ENCODE data around the gene STXBP2. TPM values are rescaled to one million over a fixed set of nuclear protein-coding genes. Genes with fewer than 3 reads are reported as not detected.

STXBP2 gene
- polyA plus RNA-seq, 5 donors, result 27.3 to 42.6 (median 35.3) TPM

DNA sequence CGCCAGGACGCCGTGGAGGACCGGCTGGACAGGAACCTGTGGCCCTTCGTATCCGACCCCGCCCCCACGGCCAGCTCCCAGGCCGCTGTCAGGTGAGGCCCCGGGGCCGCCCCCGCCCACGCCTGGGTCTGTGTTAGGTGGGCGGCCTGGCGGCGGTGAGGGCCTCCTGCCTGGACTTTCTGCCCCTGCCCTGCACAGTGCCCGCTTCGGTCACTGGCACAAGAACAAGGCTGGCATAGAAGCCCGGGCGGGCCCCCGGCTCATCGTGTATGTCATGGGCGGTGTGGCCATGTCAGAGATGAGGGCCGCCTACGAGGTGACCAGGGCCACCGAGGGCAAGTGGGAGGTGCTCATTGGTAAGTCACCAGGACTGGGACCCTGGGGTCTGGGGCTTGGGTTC lies 10.2 kb downstream of the STXBP2 start:
- no peak for DNase-seq

DNA sequence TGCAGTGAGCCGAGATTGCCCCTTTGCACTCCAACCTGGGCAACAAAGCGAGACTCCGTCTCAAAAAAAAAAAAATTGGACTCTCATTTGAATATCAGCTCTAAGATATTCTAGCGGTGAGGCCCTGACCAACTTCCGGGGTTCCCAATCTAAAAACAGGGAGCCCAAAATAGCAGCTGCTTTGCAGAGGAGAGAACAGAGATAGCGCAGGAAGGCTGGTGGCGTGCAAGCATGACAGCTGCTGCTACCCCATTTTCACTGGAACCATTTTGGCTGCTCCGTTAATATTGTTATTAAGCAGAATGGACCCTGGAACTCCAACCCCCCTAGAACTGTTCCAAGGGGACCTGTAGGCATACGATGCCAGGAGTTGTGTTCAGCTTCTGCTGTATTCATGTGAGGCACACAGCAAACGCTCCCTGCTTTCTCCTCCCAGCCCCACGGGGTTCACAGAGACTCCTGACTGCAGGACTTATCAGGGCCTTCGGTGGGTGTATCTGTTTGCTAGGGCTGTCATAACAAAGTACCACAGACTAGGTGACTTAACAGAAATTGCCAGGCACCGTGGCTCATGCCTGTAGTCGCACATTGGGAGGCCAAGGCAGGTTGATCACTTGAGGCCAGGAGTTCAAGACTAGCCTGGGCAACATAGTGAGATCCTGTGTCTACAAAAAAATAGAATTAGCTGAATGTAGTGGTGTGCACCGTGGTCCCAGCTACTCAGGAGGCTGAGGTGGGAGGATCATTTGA lies 11.5 kb downstream of the STXBP2 start:
- no peak for DNase-seq

DNA sequence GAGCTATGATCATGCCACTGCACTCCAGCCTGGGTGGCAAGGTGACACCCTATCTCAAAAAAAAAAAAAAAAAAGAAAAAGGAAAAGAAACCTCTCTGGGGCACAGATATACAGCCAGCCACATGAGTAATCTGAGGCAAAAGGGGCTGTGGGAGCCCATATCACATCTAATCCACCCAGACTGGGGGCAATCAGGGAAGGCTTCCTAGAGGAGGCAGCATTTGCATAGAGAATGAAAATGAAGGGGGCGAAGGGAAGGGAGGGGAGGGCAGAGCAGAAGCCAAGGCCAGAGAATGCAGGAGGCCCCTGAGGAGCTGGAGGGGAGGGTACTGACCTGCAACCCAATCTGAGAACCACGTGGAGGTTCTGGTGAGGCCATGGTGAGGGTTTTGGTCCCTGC lies 13.2 kb downstream of the STXBP2 start:
- DNase-seq, result no peak

DNA sequence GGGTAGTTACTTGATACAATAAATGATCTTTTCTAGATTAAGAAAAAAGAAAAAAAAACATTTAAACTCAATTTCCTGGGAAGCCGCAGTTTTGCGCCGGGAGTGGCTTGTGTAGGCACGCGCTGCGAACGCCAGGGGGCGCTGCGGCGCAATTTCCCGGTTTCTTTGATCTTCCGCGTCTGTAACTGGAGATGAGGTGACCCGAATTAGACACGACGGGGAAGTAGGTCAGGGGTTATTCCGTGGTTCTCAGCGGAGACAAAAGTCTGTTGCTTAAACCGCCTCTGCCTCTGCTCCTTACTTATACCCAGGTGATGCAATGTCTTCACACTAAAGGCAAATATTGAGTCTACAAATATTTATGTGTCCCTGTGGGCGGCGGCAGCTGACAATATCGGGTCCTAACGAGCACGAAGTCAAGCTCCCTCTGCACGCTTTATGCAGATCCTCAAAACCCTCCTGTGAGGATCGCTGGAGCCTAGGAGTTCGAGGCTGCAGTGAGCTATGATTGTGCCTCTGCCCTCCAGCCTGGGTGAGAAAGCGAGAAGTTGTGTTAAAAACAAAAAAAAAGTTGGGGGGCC lies 15.2 kb downstream of the STXBP2 start:
- DNase-seq, result peak; percentile 79 to 83

DNA sequence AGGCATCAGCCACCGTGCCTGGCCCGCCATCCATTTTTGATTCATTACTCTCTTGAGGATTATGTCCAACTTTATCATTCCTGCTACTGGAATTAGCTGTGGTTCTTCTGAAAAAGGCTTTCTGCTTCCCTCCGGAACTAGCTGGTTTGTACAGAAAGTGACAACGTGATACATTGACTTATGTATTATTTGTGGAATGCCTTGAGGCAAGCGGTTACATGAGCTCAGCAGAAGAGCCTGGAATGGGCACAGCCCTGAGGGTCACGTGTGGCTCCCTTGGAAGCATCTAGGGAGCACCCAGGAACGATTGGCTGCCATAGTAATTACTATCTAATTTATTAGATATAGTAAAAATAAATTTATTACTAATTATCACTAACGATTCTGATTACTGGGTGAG lies 17.5 kb downstream of the STXBP2 start:
- DNase-seq, result no peak

DNA sequence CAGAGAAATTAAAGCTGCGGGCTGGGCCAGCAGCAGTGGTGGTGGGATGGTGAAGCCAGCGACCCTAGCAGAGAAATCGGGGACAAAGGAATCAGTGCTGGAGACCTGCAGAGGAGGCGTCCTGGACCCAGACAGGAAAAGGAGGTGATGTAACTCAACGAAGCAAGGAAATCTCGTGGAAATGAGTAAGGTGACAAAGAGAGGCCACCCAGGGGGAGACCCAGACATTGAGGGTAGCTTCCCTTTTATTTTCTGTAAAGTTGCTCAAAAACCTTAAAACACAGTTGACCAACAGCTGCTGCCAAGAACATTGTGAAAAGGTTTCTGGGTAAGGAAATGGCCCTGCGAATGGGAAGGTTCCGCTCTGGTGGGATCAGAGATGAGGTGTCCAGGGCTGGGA lies 18.7 kb downstream of the STXBP2 start:
- no peak for DNase-seq

DNA sequence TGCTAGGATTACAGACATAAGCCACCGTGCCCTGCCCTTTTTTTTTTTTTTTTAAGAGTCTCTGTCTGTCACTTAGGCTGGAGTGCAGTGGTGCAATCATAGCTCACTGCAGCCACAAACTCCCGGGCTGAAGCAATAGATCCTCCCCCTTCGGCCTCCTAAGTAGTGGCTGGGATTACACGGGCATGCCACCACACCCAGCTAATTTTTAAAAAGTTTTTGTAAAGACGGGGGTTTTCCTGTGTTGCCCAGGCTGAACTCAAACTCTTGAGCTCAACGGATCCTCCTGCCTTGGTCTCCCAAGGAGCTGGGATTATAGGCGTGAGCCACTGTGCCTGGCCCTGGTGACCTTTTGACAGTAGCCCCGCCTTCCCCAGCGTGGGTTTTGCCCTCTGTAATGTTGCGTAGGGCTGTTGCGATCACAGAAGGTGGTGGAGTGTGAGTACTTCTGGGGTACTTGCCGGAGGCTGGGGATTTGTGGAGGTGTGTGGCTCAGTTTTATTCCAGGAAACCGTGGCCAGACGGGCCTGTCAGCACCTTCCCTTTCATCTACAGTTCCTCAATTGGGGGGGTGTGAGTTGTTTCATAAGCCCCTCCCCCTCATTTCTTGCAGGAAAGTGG lies 20.3 kb downstream of the STXBP2 start:
- no peak for DNase-seq

DNA sequence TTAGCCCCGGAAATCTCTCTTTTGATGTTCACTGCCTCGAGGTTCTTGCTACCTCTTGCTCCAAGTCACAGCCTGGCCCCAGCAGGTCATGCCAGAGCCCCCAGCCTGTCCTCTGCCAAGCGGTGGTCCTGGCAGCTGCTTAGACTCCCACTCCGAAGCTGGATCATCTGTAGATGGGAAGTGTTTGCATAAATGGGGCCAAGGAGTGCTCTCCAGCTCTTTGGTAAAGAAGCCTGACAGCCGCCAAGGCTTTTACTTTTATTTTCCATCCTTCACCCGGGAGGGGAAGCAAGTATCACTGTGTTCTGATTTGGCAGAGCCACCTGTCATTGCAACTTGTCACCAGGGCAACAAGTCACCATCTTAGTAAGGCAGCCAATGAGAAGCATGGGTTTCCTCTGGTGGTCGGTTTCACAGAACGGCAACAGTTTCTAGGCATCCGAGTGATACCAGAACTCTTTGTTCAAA lies 21.3 kb downstream of the STXBP2 start:
- no peak for DNase-seq

DNA sequence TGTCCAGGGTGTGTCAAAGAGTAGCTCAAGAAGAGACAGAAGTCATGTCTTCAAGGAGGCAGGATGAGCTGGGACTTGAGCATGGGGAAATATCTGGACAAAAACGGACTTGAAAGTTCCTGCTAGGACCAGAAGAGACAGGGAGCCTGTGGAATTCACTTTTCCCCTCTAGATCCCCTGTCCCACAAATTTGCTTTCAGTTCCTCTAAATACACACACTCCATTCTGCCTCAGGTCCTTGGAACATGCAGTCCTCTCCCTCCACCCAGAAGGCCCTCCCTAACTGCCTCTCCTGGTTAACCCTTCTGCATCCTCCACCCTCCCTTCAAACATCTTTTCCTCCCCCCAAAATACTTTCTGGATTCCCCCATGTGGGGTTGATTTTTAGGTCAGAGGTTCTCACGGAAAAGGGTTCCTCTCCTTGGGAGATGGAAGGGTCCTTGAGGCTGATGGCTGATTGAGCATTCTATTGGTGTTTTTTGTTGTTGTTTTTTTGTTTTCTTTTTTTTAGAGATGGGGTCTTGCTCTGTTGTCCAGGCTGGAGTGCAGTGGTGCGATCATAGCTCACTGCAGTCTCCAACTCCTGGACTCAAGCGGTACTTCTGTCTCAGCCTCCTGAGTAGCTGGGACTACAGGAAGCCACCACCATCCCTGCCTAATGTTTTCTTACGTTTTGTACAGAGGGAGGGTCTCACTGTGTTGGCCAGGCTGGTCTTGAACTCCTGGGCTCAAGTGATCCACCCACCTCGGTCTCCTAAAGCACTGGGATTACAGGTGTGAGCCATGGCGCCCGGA lies 25.0 kb downstream of the STXBP2 start:
- no peak for DNase-seq

DNA sequence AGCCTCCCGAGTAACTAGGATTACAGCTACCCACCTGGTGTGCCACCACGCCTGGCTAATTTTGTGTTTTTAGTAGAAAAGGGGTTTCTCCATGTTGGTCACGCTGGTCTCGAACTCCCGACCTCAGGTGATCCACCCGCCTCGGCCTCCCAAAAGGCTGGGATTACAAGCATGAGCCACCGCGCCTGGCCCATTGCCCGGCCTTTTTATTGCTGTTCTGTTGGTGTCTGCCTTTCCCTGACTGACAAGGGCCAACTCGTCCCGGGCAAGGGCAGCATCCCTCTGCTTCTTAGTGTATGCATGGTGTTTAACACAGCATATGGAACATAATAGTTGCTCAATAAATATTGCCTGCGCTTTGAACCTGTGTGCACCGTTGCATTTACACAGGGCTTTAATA lies 25.7 kb downstream of the STXBP2 start:
- no peak for DNase-seq

DNA sequence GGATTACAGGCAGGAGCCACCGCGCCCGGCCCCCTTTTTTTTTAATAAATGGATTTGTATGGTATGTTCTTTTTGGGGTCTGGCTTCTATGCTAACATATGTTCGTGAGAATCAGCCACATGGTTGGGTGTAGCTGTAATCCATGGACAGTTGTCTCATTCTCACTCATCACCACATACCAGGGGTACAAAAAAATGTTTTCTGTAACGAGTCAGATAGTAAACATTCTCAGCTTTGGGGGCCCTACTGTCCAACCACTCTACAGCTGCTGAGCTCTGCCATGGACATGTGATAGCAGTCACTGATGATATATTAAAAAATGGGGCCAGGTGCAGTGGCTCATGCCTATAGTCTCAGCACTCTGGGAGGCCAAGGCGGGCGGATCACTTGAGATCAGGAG lies 26.8 kb downstream of the STXBP2 start:
- no peak for DNase-seq

DNA sequence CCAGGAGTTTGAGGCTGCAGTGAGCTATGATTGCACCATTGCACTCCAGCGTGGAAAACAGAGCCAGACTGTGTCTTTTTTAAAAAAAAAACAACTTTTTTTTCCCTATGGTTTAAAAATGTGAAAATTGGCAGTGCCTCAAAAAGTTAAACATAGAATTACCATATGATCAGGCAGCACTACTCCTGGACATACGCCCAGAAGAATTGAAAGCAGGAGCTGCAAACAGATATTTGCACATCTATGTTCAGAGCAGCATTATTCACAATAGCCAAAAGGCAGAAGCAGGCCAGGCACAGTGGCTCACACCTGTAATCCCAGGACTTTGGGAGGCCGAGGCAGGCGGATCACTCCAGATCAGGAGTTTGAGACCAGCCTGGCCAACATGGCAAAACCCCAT lies 28.2 kb downstream of the STXBP2 start:
- peak; percentile 69 to 76 for DNase-seq

DNA sequence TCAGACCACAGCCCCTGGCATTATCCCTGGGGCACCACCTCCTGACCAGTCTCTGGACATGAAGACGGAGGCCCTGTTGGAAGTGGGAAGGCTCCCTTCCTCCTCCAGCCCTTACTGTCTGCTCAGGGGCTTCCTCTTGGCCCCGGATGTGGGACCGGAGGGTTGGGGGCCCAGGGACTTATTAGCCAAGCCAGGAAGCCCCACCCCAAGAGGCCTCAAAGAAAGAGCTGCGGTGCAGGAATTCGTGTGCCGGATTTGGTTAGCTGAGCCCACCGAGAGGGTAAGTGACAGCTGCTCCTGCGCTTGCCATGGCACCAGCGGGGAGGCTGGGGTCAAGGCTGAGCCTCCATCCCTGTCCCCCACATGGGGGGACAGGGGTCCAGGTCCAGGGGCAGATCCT lies 31.9 kb downstream of the STXBP2 start, which contains the start of gene RETN:
TSS of gene RETN (plus strand) at position 208 of the 400 bp plus-strand sequence. CDS start 278 bp downstream, outside the sequence.
- DNase-seq, result no peak

DNA sequence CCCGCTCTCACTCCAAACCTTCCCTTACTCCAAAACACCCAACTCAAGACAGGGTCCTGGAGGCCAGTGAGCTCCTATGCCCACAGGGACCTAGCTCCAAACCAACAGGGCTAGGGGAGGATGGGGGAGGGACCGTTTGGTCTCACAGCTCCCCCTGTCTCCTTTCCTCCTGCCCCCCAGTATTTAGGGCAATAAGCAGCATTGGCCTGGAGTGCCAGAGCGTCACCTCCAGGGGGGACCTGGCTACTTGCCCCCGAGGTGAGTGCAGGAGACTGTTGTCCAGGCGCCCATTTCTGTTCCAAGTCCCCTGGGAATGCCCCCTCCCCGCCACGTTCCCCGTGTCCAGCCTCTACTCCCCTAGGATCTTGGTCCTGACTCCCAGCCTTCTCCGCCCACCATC lies 32.7 kb downstream of the STXBP2 start:
- no peak for DNase-seq

DNA sequence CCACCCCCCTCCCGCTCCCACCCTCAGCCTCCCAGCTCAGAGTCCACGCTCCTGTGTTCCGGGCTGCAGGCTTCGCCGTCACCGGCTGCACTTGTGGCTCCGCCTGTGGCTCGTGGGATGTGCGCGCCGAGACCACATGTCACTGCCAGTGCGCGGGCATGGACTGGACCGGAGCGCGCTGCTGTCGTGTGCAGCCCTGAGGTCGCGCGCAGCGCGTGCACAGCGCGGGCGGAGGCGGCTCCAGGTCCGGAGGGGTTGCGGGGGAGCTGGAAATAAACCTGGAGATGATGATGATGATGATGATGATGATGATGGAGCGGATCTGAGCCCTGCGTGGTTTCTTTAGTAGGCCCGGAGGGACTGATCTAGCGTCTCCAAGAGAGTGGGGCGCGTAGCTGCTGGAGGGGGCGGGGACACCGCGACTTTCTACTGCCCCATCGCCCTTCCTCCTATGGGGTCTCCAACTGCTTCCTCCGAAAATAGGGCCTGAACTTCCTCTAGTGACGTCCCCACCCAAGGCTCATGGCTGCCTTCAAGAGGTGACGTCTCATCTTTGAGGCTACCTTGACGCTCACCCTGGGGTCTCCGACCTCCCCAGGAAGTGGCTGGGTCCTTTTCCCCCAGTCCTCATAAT lies 33.4 kb downstream of the STXBP2 start:
- DNase-seq, result no peak

DNA sequence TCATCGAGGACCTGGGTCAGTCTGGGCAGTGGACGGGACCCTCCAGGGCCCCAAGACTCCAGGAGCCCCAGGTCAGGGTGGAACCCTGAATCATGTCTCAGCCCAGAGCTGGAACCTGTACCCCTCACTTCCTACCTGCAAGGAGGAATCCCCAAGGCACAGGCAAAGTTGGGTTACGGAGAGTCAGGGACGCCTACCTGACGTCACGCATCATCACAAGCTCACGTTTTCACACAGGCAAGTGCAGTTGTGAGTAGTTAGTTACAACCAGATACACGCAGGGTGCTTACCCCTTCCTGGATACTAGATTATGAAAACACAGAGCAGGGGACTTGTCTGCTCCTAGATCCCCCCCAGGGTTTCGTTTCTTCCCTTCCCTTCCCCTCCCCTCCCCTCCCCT lies 33.9 kb downstream of the STXBP2 start:
- no peak for DNase-seq

DNA sequence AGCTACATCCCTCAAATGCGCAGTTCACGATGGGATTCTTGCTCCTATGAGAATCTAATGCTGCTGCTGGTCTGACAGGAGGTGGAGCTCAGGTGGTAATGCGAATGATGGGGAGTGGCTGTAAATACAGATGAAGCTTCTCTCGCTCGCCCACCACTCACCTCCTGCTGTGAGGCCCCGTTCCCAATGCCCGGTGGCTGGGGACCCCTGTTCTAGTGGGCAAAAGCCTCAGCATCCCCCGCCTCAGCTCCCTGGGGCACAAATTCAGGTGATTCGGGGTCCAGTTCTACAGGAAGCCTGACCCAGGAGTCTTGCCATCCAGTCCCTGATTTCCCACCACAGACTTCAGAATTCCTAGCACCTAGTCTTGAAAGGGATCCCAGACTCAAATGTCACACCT lies 35.6 kb downstream of the STXBP2 start:
- DNase-seq, result no peak

DNA sequence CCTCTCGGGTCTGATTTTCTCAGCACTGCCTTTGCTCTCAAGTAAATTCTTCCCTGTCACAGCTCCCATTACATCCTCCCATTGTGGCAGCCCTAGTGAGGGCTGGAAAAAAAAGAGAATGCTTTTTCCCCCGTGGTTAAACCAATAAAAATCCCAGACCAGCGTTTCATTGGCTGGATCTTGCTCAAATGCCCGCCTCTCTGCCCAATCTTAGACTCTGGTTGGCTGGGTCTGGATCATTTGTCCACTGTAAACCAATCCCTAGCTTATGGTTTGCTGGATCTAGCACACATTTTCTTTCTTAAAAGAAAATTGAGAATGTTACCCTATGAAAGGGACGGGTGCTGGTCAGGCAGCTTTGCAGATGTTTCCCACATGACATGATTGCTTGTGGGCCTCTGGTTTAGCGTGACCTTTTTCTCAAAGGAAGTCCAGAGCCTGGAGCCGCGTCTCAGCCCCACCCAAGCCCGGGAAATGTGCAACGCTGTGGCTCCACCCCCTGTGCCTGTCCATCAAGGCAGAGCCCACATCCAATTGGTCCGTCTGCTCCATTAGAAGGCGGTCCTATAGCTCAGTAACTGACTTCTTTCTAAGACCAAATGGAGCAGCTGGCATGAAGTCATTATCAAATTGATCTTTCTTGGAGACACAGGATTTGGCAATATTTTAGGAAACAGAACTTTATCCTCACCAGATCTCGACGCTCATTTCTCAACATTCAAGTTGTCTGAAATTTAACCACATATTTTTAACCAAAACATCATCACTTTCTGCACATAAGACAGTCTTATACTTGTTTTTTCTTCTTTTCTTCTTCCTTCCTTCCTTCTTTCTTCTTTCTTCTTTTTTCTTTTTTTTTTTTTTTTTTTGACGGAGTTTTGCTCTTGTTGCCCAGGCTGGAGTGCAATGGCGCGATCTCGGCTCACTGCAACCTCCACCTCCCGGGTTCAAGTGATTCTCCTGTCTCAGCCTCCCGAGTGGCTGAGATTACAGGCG lies 37.4 kb downstream of the STXBP2 start:
- DNase-seq, result peak in 1 of 2 donors; percentile 33

DNA sequence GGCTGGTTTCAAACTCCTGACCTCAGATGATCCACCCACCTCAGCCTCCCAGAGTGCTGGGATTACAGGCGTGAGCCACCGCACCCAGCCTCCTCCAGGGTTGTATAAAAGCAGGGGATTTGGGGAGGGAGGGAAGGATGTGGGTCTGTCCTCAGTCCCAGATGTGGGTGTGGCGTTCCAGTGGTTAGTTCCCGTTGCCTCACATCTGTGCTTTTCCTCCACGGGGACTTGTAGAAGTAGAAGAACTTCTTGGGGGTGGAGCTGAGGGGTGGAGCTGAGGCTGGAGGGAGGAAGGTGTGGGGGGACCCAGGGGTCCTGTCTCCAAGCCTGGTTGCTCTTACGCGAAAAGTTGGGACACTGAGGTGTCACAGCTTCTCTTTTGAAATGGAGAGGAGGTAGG lies 39.5 kb downstream of the STXBP2 start:
- DNase-seq, result no peak

DNA sequence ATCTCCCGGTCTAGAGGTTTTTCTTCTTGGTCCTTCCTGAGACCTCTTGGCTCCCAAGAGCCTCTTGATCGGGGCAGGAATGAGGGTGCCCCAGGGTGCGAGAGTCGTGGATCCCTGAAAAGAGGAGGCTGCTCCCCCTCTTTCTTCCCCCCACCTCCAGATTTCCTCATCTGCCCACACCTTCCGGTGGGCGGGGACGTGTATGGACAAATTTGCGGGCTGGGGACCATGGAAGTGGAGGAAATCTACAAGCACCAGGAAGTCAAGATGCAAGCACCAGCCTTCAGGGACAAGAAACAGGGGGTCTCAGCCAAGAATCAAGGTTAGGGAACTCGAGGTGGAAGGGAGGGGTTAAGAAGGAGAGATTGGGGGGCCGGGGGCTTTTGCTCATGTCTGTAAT lies 39.9 kb downstream of the STXBP2 start, which contains the start of gene MCEMP1:
TSS of gene MCEMP1 (plus strand) at position 237 of the 400 bp plus-strand sequence. CDS start at position 268, 31 bp downstream.
- DNase-seq, result no peak

Measured in right lung (tissue), 5 donors.